Heart left ventricle (tissue), 16 donors: Measurements from ENCODE around the gene GIPC3. TPM values are rescaled to one million over a fixed set of nuclear protein-coding genes. Genes with fewer than 3 reads are reported as not detected.

ENCODE experiments used
- ATAC-seq, 4 donors: fragments of 200-7000 bp; cut with Tn5 transposase; one replicate each; pipeline ENCODE4 v1.9.1; 2020 to 2022; ENCODE audit warnings: moderate library complexity in 4 of 4, mild to moderate bottlenecking in 3 of 4, moderate number of reproducible peaks in 1 of 4
- DNase-seq, 5 donors: peaks; one replicate each; pipeline ENCODE4 v3.0.0-alpha.2; 2020
- H3K27ac ChIP-seq, 12 donors: fragments of 200-600 bp; sonication (generic) in 4 of 12; one replicate each; pipeline versions ENCODE4 v1.5.0 to v1.8.0; 2016 to 2022; ENCODE audit warnings: mild to moderate bottlenecking in 2 of 12
- H3K27me3 ChIP-seq, 9 donors: fragments of 200-600 bp; sonication (generic) in 2 of 9; one replicate each; pipeline versions ENCODE4 v1.5.1 to v1.8.0; 2016 to 2022; ENCODE audit warnings: mild to moderate bottlenecking in 3 of 9
- H3K36me3 ChIP-seq, 9 donors: fragments of 200-600 bp; sonication (generic) in 2 of 9; one replicate each; pipeline versions ENCODE4 v1.5.0 to v1.8.0; 2018 to 2022; ENCODE audit warnings: mild to moderate bottlenecking in 2 of 9
- H3K4me1 ChIP-seq, 12 donors: fragments of 200-600 bp; sonication (generic) in 4 of 12; one replicate each; pipeline versions ENCODE4 v1.5.0 to v1.8.0; 2016 to 2022; ENCODE audit warnings: mild to moderate bottlenecking in 3 of 12
- H3K4me3 ChIP-seq, 12 donors: fragments of 200-600 bp; sonication (generic) in 4 of 12; one replicate each; pipeline versions ENCODE4 v1.5.0 to v1.8.0; 2017 to 2022; ENCODE audit warnings: mild to moderate bottlenecking in 9 of 12, moderate library complexity in 4 of 12
- H3K9me3 ChIP-seq, 12 donors: fragments of 200-600 bp; sonication (generic) in 4 of 12; one replicate each; pipeline versions ENCODE4 v1.5.0 to v1.8.0; 2016 to 2022; ENCODE audit warnings: mild to moderate bottlenecking in 1 of 12
- POLR2A ChIP-seq, 2 donors: fragments of 450-650 bp; IDR thresholded peaks; one replicate each; pipeline ENCODE4 v1.6.1; 2017; ENCODE audit warnings: antibody characterized with exemption in 2 of 2, mild to moderate bottlenecking in 2 of 2, moderate library complexity in 2 of 2
- WGBS, 4 donors: extraction: QIAGEN DNeasy Blood & Tissue Kit in 2 of 4; methylation state at CpG; one replicate each; pipeline versions ENCODE4 v1.1.5 to v1.1.7; 2013 to 2018; 5-methylcytosine and 5-hydroxymethylcytosine counted together
- intact Hi-C, 10 donors: fragments of 100-400 bp; cut with DNase I; formaldehyde crosslinking; loops; one replicate each; pipeline versions ENCODE4 v1.11.1 to v1.14.2; 2022
- polyA plus RNA-seq, 2 donors: library from polyadenylated mRNA; stranded (reverse); fragments of 200-250 nt; gene quantifications; one replicate each; pipeline ENCODE4 v1.2.3, GENCODE V29; 2013
- total RNA-seq, 9 donors: library from RNA; depleted of rRNA in 2 of 9; stranded (reverse); fragments of >200 nt in 2 of 9; fragmentation: NEBNext Ultra II Directional in 3 of 9; extraction: Animal tissue kit (Norgen Biotek cat#: 25700) in 3 of 9; gene quantifications; one replicate each; pipeline versions ENCODE4 v1.1.0 to v1.2.4, GENCODE V29; 2016 to 2023
- TF ChIP-seq, protein P1 (sequence below), 12 donors: fragments of 200-600 bp; sonication (generic) in 4 of 12; IDR thresholded peaks; one replicate each; pipeline versions ENCODE4 v1.5.0 to v1.8.0; 2018 to 2022; ENCODE audit warnings: antibody characterized with exemption in 12 of 12, mild to moderate bottlenecking in 5 of 12
- donor health status: ischemic (EF 13 %, LVEDD 7.1; RV severe dilation, severe dysfunction).
- donor health status: healthy with polysubstance abuse.
- donor health status: DM: no; HTN: yes; CAD: no.
- donor health status: DM: no; HTN: no; CAD: no.
- donor health status: ischemic (EF 25% LVEDD 6.9; RV normal size, moderate dysfunction).
- donor health status: ischemic (EF 25% LVEDD 5.7; RV mildly dilated, moderate dysfunction).
- donor health status: healthy.
- donor health status: DM: yes; HTN: yes; CAD: no.
- donor health status: ischemic (EF 35%, LVEDD 5.7; RV mildly dilated, moderate dysfunction).
- donor health status: nonischemic (EF 11% LVEDD 7.7; RV severe dilation, severe dysfunction).
- donor health status: DM: yes; HTN: yes; CAD: no.
- donor health status: PGD.
- donor health status: ischemic (EF 29% LVEDD 5.4; RV normal size, mild dysfunction).
- donor health status: nonischemic (EF 23%, LVEDD 6.1; RV moderate dilation, normal function).

The GIPC3 gene
- total and polyA plus RNA-seq, 11 donors = 1.00 to 3.3 (median 2.0) TPM

DNA sequence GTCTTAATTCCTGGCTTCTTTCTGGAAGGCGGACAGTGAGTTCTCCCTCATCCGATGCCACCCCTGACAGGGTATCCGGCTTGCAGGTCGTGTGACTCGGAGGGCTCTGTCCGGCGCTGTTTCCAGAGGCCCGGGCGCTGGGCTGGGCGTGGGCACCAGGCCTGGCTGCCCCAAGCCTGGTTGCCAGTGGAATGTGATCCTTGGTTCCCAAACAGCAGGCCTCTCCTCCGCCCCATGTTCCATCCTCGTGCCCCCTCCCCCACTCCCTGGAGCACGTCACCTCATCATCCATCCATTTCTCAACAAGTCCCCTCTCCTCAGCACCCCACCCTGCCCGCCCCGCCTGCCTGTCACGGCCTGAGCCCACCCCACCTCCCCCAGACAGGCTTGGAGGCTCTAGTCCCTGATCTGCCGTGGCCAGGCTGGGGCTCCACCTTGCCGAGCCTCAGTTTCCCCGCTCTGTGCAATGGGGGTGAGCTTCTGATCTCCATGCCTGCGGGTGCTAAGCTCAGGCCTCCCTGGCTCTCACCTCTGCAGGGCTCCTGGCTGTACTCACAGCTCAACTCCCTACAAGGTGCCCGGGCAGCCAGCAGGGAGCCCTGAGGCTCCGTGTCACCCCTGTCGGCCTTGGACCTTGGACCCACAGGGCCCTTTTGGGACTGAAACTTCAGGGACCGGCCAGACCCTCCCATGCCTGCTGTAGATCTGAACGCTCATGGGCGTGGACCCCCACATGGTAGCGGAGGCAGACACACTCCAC, 19.1 kb downstream of the GIPC3 start:
- H3K36me3 ChIP-seq = peaks cover 0 to 2% (median 0%) of the 10 kb centered on the region in 9 donors
- H3K27ac ChIP-seq = peak overlapping the region in 9 of 12 donors; percentile 2 to 91 (median 44)
- DNase-seq = no peak
- TF ChIP-seq, protein P1, sequence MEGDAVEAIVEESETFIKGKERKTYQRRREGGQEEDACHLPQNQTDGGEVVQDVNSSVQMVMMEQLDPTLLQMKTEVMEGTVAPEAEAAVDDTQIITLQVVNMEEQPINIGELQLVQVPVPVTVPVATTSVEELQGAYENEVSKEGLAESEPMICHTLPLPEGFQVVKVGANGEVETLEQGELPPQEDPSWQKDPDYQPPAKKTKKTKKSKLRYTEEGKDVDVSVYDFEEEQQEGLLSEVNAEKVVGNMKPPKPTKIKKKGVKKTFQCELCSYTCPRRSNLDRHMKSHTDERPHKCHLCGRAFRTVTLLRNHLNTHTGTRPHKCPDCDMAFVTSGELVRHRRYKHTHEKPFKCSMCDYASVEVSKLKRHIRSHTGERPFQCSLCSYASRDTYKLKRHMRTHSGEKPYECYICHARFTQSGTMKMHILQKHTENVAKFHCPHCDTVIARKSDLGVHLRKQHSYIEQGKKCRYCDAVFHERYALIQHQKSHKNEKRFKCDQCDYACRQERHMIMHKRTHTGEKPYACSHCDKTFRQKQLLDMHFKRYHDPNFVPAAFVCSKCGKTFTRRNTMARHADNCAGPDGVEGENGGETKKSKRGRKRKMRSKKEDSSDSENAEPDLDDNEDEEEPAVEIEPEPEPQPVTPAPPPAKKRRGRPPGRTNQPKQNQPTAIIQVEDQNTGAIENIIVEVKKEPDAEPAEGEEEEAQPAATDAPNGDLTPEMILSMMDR (IDR thresholded peaks at IDR 0.05) = no peak
- TF ChIP-seq POLR2A (IDR thresholded peaks at IDR 0.05) = no peak
- H3K27me3 ChIP-seq = peaks cover 0 to 11% (median 0%) of the 10 kb centered on the region in 9 donors
- H3K9me3 ChIP-seq = no peaks in the 10 kb centered on the region
- H3K4me1 ChIP-seq = peaks cover 8 to 49% (median 31%) of the 10 kb centered on the region in 12 donors
- peak overlapping the region in 10 of 12 donors; percentile 42 to 84 (median 62) for H3K4me3 ChIP-seq
- 73 to 89% (median 81%) methylated on average over 19 to 27 of the region's 27 CpGs for WGBS, 4 donors
- intact Hi-C loops = no loop called here
- no peak for ATAC-seq

DNA sequence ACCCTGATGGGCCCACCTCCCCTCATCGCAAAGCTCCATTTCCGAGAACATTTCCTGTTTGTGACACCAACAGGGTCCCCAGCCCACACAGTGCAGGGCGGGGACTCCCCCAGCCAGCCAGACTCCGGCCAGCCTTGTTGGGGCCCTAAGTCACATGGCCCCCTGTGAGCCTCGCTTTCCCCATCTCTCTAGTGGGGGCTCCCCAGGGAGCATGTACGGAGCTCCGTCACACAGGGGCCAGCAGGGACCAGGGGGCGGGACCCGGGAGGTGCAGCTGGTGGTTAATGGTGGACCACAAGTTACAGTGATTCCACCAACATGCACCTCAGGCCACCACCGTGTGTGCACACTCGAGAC, 19.7 kb downstream of the GIPC3 start:
- peaks cover 0 to 11% (median 0%) of the 10 kb centered on the region in 9 donors for H3K27me3 ChIP-seq
- DNase-seq (peak in 1 of 5 donors; percentile 10), ATAC-seq (no peak)
- H3K36me3 ChIP-seq = peaks cover 0 to 2% (median 0%) of the 10 kb centered on the region in 9 donors
- no peak for TF ChIP-seq POLR2A (IDR thresholded peaks at IDR 0.05)
- TF ChIP-seq, protein P1 (IDR thresholded peaks at IDR 0.05) = no peak
- intact Hi-C loops = no loop called here
- H3K4me3 ChIP-seq = peak overlapping the region in 10 of 12 donors; percentile 42 to 84 (median 62)
- no peaks in the 10 kb centered on the region for H3K9me3 ChIP-seq
- H3K27ac ChIP-seq = peak overlapping the region in 8 of 12 donors; percentile 2 to 91 (median 28)
- peaks cover 8 to 54% (median 36%) of the 10 kb centered on the region in 12 donors for H3K4me1 ChIP-seq
- WGBS, 4 donors = 36 to 50% (median 43%) methylated on average over 8 to 11 of the region's 11 CpGs

DNA sequence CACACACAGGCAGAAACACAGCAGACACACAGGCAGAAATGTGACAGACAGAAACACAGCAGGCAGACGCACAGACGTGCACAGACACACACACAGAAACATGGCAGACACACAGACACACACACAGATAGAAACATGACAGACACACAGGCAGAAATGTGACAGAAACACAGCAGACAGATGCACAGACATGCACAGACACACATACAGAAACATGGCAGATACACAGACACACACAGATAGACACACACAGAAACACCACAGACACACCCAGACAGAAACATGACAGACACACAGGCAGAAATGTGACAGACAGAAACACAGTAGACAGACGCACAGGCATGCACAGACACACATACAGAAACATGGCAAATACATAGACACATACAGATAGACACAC, 20.1 kb downstream of the GIPC3 start:
- 41 to 63% (median 59%) methylated on average over 3 of the region's 3 CpGs for WGBS, 4 donors

DNA sequence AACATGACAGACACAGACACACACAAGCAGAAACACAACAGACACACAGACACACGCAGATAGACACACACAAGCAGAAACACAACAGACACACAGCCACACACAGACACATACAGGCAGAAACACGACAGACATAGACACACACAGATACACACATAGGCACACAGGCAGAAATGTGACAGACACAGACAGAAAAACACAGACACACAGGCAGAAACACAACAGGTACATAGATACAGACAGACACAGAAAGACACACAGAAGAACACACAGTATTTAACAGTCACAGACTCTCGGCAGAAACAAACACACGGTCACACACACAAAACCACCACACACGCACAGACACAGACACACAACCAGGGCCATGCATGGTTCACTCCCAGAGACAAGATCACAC, 20.5 kb downstream of the GIPC3 start:
- peaks cover 0 to 3% (median 0%) of the 10 kb centered on the region in 9 donors for H3K36me3 ChIP-seq
- no peak for DNase-seq
- intact Hi-C loops = no loop called here
- no peak for TF ChIP-seq POLR2A (IDR thresholded peaks at IDR 0.05)
- TF ChIP-seq, protein P1 (IDR thresholded peaks at IDR 0.05) = no peak
- WGBS, 4 donors = 36 to 58% (median 50%) methylated on average over 5 of the region's 5 CpGs
- peak overlapping the region; percentile 42 to 84 (median 61) for H3K4me3 ChIP-seq
- peaks cover 8 to 58% (median 38%) of the 10 kb centered on the region in 12 donors for H3K4me1 ChIP-seq
- H3K27me3 ChIP-seq = peaks cover 0 to 11% (median 0%) of the 10 kb centered on the region in 9 donors
- no peaks in the 10 kb centered on the region for H3K9me3 ChIP-seq
- H3K27ac ChIP-seq = peak overlapping the region in 10 of 12 donors; percentile 78 to 97 (median 88)
- no peak for ATAC-seq

More for the DNA sequence above, 20.1 kb downstream of the GIPC3 start:
- TF ChIP-seq, protein P1 (IDR thresholded peaks at IDR 0.05) = no peak
- no peak for TF ChIP-seq POLR2A (IDR thresholded peaks at IDR 0.05)
- Histone ChIP-seq H3K36me3 (no peaks in the 10 kb centered on the region), H3K9me3 (no peaks in the 10 kb centered on the region), H3K27ac (peak overlapping the region in 7 of 12 donors; percentile 2 to 94 (median 82)), H3K4me3 (peak overlapping the region in 11 of 12 donors; percentile 42 to 84 (median 61)), H3K4me1 (peaks cover 8 to 58% (median 38%) of the 10 kb centered on the region in 12 donors), H3K27me3 (peaks cover 0 to 11% (median 0%) of the 10 kb centered on the region in 9 donors)
- intact Hi-C loops = no loop called here
- no peak for ATAC-seq
- DNase-seq = no peak
